Measurements from ENCODE around the gene CACNA1B. TPM values are rescaled to one million over a fixed set of nuclear protein-coding genes. Genes with fewer than 3 reads are reported as not detected.
A peak's percentile ranks its signal among the peaks of the same experiment; 100 is the strongest.

CACNA1B gene
- total and polyA plus RNA-seq, 9 donors = 0.18 to 0.76 (median 0.34) TPM

DNA sequence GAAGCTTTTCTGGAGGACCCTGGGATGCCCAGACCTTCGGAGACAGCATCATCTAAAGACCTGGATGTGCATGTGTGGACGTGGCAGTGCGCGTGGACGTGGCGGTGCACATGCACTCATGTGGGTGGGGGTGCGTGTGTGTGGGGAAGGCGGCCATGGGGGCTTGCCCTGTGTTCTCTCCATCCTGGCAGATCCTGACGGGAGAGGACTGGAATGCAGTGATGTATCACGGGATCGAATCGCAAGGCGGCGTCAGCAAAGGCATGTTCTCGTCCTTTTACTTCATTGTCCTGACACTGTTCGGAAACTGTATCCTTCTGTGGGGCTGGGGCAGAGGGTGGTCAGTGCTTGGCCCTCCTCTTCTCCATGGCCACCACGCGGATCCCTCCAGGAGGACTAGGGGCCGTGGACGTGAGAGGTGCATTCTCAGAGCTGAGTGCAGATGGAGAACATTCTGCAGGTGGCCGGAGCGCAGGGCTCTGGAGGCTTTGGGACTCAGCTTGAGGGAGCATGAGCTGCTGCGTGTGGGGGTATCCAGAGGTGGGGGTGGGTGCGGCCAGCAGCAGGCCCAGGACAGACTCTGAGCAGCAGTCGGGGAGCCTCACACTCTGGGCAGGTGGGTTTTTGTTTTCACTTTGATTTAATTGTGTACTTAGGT is 129.1 kb downstream of the CACNA1B start:
- Histone ChIP-seq H3K4me1 (ENCODE audit: control insufficient read depth, insufficient read depth, low read length) (no peaks in the 10 kb centered on the region), H3K36me3 (ENCODE audit: control insufficient read depth, insufficient read depth, low read length) (no peaks in the 10 kb centered on the region), H3K27me3 (ENCODE audit: control insufficient read depth, insufficient read depth, low read length) (no peaks in the 10 kb centered on the region), H3K9me3 (replicated peaks; ENCODE audit: control insufficient read depth, low read depth, low read length) (no peaks in the 10 kb centered on the region), H3K4me3 (ENCODE audit: low read length) (no peak overlapping the region), H3K27ac (ENCODE audit: low read length) (no peak overlapping the region)
- no peak for DNase-seq
- 82% methylated on average over 19 of the region's 25 CpGs for WGBS (ENCODE audit: insufficient coverage)

- Histone ChIP-seq H3K4me1 (ENCODE audit: control insufficient read depth, insufficient read depth, low read length) (no peaks in the 10 kb centered on the region), H3K36me3 (ENCODE audit: control insufficient read depth, insufficient read depth, low read length) (no peaks in the 10 kb centered on the region), H3K4me3 (ENCODE audit: low read length) (no peak overlapping the region), H3K27ac (ENCODE audit: low read length) (no peak overlapping the region), H3K27me3 (ENCODE audit: control insufficient read depth, insufficient read depth, low read length) (no peaks in the 10 kb centered on the region), H3K9me3 (replicated peaks; ENCODE audit: control insufficient read depth, low read depth, low read length) (no peaks in the 10 kb centered on the region)
- 91% methylated on average over 9 of the region's 9 CpGs for WGBS (ENCODE audit: insufficient coverage)
- DNase-seq = no peak
Measured at GRCh38 chr9:138007566-138007917, 130.0 kb downstream of the CACNA1B start.

GRCh38 chr9:138007918-138008841 is 130.6 kb downstream of the CACNA1B start:
- H3K9me3 ChIP-seq (replicated peaks; ENCODE audit: control insufficient read depth, low read depth, low read length) = no peaks in the 10 kb centered on the region
- H3K27me3 ChIP-seq (ENCODE audit: control insufficient read depth, insufficient read depth, low read length) = no peaks in the 10 kb centered on the region
- H3K4me1 ChIP-seq (ENCODE audit: control insufficient read depth, insufficient read depth, low read length) = no peaks in the 10 kb centered on the region
- H3K27ac ChIP-seq (ENCODE audit: low read length) = no peak overlapping the region
- WGBS (ENCODE audit: insufficient coverage) = 71% methylated on average over 11 of the region's 15 CpGs
- no peak overlapping the region for H3K4me3 ChIP-seq (ENCODE audit: low read length)
- DNase-seq = no peak
- H3K36me3 ChIP-seq (ENCODE audit: control insufficient read depth, insufficient read depth, low read length) = no peaks in the 10 kb centered on the region

DNA sequence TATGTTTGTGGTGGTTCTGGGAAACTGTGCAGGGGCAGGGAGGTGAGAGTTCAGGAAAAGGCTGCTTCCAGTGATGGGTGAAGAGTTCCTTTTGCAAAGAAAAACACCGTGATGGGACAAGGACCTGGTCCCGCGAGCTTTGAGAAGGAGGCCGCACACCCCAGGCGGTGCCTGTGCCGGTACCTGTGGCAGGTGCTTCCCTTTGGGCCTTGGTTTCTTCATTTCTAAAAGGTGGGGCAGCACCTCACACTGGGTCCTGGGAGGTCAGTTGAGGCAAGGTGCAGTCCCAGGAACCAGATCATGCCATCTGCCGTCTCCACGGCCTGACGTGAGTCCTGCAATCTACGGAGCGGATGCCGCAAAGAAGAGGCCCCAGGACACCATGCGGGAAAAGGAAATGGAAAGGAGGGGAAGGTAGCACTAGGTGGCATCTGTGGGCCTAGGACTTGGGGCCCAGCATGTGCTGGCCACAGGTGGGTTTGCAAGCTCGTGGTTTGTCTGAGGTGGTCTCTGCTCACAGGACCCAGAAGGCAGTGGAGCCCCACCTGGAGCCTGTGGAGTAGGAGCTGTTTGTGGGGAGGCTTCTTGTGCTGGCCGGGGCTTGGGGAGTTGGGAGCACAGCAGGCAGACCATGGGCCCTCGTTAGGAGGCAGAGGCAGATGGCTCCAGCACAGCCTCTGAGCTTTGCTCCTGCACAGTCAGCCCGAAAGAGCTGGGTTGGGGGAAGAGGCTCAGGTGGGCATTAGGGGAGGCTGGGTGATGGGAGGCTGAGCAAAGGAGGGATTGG is 131.6 kb downstream of the CACNA1B start:
- Histone ChIP-seq H3K9me3 (replicated peaks; ENCODE audit: control insufficient read depth, low read depth, low read length) (no peaks in the 10 kb centered on the region), H3K27me3 (ENCODE audit: control insufficient read depth, insufficient read depth, low read length) (no peaks in the 10 kb centered on the region), H3K27ac (ENCODE audit: low read length) (no peak overlapping the region), H3K36me3 (ENCODE audit: control insufficient read depth, insufficient read depth, low read length) (no peaks in the 10 kb centered on the region), H3K4me1 (ENCODE audit: control insufficient read depth, insufficient read depth, low read length) (peaks cover 5% of the 10 kb centered on the region), H3K4me3 (ENCODE audit: low read length) (no peak overlapping the region)
- DNase-seq = no peak
- WGBS (ENCODE audit: insufficient coverage) = 83% methylated on average over 17 of the region's 17 CpGs

DNA sequence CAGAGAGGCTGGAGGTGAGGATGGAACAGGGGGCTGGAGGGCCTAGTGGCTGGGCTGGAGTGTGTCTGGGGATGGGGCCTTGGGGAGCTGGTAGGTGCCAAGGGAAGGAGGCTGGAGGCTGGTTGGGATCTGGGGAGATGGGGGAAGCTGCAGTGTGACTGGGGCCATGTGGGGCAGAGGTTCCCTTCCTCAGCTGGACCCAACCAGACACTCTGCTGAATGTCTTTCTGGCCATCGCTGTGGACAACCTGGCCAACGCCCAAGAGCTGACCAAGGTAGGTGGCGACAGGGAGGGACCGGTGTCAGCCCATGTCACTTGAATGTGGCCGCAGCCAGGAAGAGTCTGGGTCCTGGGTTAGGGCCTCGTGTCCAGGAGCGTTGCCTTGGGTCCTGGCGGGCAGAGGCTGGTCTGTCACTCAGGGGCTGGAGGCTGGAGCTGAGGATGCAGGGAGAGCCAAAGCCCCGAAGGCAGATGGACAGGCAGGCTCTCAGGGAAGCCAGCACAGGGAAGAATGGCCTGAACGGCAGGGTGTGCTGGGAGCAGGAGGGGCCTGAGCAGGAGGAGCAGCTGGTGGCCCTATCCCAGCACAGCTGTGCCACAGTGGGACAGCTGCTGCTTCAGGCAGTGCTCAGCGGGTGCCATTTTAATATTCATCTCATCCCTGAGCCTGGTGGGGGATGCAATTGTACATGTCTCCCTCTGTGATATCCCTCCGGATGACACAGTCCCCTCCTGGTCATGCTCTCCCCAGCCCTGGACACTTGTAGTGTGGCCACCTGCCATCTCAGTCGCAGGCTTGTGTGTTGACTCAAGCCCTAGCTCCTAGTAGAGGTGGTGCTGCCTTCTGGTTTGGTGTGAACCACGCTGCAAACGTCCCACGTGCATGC is 132.5 kb downstream of the CACNA1B start:
- peak; percentile 49 for DNase-seq
- no peaks in the 10 kb centered on the region for H3K27me3 ChIP-seq (ENCODE audit: control insufficient read depth, insufficient read depth, low read length)
- H3K4me1 ChIP-seq (ENCODE audit: control insufficient read depth, insufficient read depth, low read length) = peaks cover 5% of the 10 kb centered on the region
- no peak overlapping the region for H3K27ac ChIP-seq (ENCODE audit: low read length)
- H3K4me3 ChIP-seq (ENCODE audit: low read length) = no peak overlapping the region
- WGBS (ENCODE audit: insufficient coverage) = 68% methylated on average over 16 of the region's 16 CpGs
- H3K36me3 ChIP-seq (ENCODE audit: control insufficient read depth, insufficient read depth, low read length) = no peaks in the 10 kb centered on the region
- no peaks in the 10 kb centered on the region for H3K9me3 ChIP-seq (replicated peaks; ENCODE audit: control insufficient read depth, low read depth, low read length)

- no peak overlapping the region for H3K27ac ChIP-seq (ENCODE audit: low read length)
- H3K36me3 ChIP-seq (ENCODE audit: control insufficient read depth, insufficient read depth, low read length) = no peaks in the 10 kb centered on the region
- no peak for DNase-seq
- WGBS (ENCODE audit: insufficient coverage) = 74% methylated on average over 5 of the region's 8 CpGs
- peaks cover 5% of the 10 kb centered on the region for H3K4me1 ChIP-seq (ENCODE audit: control insufficient read depth, insufficient read depth, low read length)
- H3K27me3 ChIP-seq (ENCODE audit: control insufficient read depth, insufficient read depth, low read length) = no peaks in the 10 kb centered on the region
- no peaks in the 10 kb centered on the region for H3K9me3 ChIP-seq (replicated peaks; ENCODE audit: control insufficient read depth, low read depth, low read length)
- H3K4me3 ChIP-seq (ENCODE audit: low read length) = no peak overlapping the region
Measured at GRCh38 chr9:138010861-138011260, 133.3 kb downstream of the CACNA1B start.

- WGBS (ENCODE audit: insufficient coverage) = 73% methylated on average over 4 of the region's 4 CpGs
Measured at GRCh38 chr9:138011951-138012500, 134.4 kb downstream of the CACNA1B start.

GRCh38 chr9:138013273-138013672 is 135.7 kb downstream of the CACNA1B start:
- Histone ChIP-seq H3K27ac (ENCODE audit: low read length) (no peak overlapping the region), H3K4me1 (ENCODE audit: control insufficient read depth, insufficient read depth, low read length) (peaks cover 5% of the 10 kb centered on the region), H3K9me3 (replicated peaks; ENCODE audit: control insufficient read depth, low read depth, low read length) (no peaks in the 10 kb centered on the region), H3K36me3 (ENCODE audit: control insufficient read depth, insufficient read depth, low read length) (no peaks in the 10 kb centered on the region), H3K4me3 (ENCODE audit: low read length) (no peak overlapping the region), H3K27me3 (ENCODE audit: control insufficient read depth, insufficient read depth, low read length) (peaks cover 4% of the 10 kb centered on the region)
- DNase-seq = no peak
- WGBS (ENCODE audit: insufficient coverage) = no CpG with 5 or more reads among the region's 2 CpGs

More at GRCh38 chr9:138011951-138012500, 134.4 kb downstream of the CACNA1B start:
- Histone ChIP-seq H3K9me3 (replicated peaks; ENCODE audit: control insufficient read depth, low read depth, low read length) (no peaks in the 10 kb centered on the region), H3K27me3 (ENCODE audit: control insufficient read depth, insufficient read depth, low read length) (peaks cover 4% of the 10 kb centered on the region), H3K36me3 (ENCODE audit: control insufficient read depth, insufficient read depth, low read length) (no peaks in the 10 kb centered on the region), H3K27ac (ENCODE audit: low read length) (no peak overlapping the region), H3K4me3 (ENCODE audit: low read length) (no peak overlapping the region), H3K4me1 (ENCODE audit: control insufficient read depth, insufficient read depth, low read length) (peaks cover 5% of the 10 kb centered on the region)
- DNase-seq = no peak

- 53% methylated on average over 11 of the region's 15 CpGs for WGBS (ENCODE audit: insufficient coverage)
- Histone ChIP-seq H3K27ac (ENCODE audit: low read length) (no peak overlapping the region), H3K4me3 (ENCODE audit: low read length) (no peak overlapping the region), H3K36me3 (ENCODE audit: control insufficient read depth, insufficient read depth, low read length) (no peaks in the 10 kb centered on the region), H3K27me3 (ENCODE audit: control insufficient read depth, insufficient read depth, low read length) (peaks cover 4% of the 10 kb centered on the region), H3K4me1 (ENCODE audit: control insufficient read depth, insufficient read depth, low read length) (peaks cover 5% of the 10 kb centered on the region), H3K9me3 (replicated peaks; ENCODE audit: control insufficient read depth, low read depth, low read length) (no peaks in the 10 kb centered on the region)
- DNase-seq = no peak
Measured at GRCh38 chr9:138013836-138014562, 136.4 kb downstream of the CACNA1B start.
